GM23248 (cell line): ENCODE data around the gene RBM19.

Experiments
- EZH2 ChIP-seq: fragments of 200-600 bp; sonication (generic); IDR thresholded peaks from 2 replicates; pipeline ENCODE4 v1.6.1; 2018; ENCODE audit warnings: antibody characterized with exemption, mild to moderate bottlenecking; ENCODE audit not compliant: insufficient read depth, poor library complexity, severe bottlenecking
- EZH2phosphoT487 ChIP-seq: fragments of 200-600 bp; sonication (generic); IDR thresholded peaks from 2 replicates; pipeline ENCODE4 v1.6.1; 2018; ENCODE audit warnings: antibody characterized with exemption, moderate library complexity, mild to moderate bottlenecking, low read depth; ENCODE audit not compliant: insufficient read depth

DNA sequence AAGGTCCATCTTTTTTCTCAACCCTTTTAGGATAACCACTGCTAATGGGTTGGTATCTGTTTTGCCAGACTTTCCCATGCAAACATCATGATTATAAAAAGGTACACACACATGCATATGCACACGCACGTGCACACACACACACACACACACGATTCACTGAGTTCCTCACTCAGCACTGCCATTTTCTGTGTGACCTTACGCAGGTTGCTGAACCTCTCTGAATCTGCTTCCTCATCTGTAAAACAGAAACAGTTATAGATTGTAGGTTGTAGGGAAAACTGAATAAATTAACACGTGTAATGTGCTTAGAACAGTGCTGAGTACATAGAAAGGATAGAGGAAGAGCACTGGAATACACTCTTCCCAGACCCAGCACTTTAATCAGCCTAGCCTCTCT lies 182.3 kb downstream of the RBM19 start:
- TF ChIP-seq EZH2, result no peak
- no peak for TF ChIP-seq EZH2phosphoT487
